ENCODE results near the gene COX6A2. TPM values are rescaled to one million over a fixed set of nuclear protein-coding genes. Genes with fewer than 3 reads are reported as not detected.

The COX6A2 gene
- total RNA-seq, 3 donors from 2014 or later = 0.80 TPM; not detected in 2

DNA sequence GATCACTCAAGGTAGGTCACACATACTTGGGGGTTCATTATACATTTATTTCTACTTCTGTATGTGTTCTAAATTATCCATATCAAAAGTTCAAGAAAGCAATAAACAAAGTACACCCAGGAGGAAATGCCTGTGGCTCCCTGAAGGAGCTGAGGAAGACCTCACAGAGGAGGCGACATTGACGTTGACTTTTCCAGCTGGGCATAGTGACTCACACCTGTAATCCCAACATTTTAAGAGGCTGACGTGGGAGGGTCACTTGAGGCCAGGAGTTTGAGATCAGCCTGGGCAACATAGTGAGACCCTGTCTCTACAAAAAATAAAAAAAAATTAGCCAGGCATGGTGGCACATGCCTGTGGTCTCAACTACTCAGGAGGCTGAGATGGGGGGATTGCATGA, 18.7 kb downstream of the COX6A2 start:
- Histone ChIP-seq H3K9me3 (no peaks in the 10 kb centered on the region), H3K4me1 (ENCODE audit: low read depth) (no peaks in the 10 kb centered on the region), H3K36me3 (ENCODE audit: low read depth) (no peaks in the 10 kb centered on the region), H3K4me3 (no peak overlapping the region)
- intact Hi-C loops (cut with DNase I, micrococcal nuclease) = no loop called here
- TF ChIP-seq, protein P1, sequence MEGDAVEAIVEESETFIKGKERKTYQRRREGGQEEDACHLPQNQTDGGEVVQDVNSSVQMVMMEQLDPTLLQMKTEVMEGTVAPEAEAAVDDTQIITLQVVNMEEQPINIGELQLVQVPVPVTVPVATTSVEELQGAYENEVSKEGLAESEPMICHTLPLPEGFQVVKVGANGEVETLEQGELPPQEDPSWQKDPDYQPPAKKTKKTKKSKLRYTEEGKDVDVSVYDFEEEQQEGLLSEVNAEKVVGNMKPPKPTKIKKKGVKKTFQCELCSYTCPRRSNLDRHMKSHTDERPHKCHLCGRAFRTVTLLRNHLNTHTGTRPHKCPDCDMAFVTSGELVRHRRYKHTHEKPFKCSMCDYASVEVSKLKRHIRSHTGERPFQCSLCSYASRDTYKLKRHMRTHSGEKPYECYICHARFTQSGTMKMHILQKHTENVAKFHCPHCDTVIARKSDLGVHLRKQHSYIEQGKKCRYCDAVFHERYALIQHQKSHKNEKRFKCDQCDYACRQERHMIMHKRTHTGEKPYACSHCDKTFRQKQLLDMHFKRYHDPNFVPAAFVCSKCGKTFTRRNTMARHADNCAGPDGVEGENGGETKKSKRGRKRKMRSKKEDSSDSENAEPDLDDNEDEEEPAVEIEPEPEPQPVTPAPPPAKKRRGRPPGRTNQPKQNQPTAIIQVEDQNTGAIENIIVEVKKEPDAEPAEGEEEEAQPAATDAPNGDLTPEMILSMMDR (IDR thresholded peaks at IDR 0.05) = no peak
- DNase-seq (no peak), ATAC-seq (no peak)

DNA sequence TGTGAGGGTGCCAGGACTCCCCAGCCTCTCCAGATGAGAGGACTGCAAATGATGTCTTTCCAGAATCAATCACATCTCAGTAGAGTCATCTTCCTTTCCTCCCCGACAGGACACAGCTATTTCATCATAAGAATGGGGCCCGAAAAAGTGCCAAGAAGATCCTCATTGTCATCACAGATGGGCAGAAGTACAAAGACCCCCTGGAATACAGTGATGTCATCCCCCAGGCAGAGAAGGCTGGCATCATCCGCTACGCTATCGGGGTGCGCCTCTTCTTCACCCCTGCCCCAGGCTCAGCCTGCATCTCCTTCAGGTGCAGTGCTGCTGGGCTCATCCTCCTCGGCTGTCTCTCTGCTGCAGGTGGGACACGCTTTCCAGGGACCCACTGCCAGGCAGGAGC, 20.8 kb downstream of the COX6A2 start:
- ATAC-seq = no peak
- H3K36me3 ChIP-seq (ENCODE audit: low read depth) = no peaks in the 10 kb centered on the region
- no peak overlapping the region for H3K4me3 ChIP-seq
- H3K4me1 ChIP-seq (ENCODE audit: low read depth) = no peaks in the 10 kb centered on the region
- H3K9me3 ChIP-seq = no peaks in the 10 kb centered on the region
- DNase-seq = no peak
- intact Hi-C loops (cut with DNase I, micrococcal nuclease) = no loop called here
- TF ChIP-seq, protein P1 (IDR thresholded peaks at IDR 0.05) = no peak

DNA sequence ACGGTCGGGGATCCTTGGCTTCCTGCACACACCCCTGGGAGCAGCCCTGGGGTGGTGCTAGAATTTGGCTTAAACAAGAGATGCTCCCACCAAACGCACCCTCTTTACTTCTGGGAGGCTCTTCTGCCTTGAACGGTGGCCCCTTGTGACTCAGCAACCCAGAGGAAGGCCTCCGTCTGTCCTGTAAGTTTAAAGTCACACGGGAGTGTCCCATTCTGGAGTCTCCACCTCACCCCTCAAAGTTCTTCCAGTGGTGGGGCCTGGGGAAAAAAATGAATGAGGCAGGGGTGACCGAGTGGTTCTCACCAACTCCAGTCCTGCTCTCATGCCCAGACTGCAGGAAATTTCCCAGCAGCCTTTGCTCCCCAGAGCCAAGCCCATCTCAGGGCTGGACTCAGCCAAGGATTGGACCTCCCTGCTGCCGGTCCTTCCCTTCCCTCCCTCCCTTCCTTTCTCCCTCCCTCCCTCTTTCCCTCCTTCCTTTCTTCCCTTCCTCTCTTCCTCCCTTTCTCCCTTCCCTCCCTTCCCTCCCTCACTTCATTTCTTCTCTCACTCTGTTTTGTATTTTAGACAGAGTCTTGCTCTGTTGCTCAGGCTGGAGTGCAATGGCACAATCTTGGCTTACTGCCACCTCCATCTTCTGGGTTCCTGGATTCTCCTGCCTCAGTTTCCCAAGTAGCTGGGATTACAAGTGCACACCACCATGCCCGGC, 23.7 kb downstream of the COX6A2 start:
- DNase-seq (no peak), ATAC-seq (no peak)
- intact Hi-C loops (cut with DNase I, micrococcal nuclease) = no loop called here

DNA sequence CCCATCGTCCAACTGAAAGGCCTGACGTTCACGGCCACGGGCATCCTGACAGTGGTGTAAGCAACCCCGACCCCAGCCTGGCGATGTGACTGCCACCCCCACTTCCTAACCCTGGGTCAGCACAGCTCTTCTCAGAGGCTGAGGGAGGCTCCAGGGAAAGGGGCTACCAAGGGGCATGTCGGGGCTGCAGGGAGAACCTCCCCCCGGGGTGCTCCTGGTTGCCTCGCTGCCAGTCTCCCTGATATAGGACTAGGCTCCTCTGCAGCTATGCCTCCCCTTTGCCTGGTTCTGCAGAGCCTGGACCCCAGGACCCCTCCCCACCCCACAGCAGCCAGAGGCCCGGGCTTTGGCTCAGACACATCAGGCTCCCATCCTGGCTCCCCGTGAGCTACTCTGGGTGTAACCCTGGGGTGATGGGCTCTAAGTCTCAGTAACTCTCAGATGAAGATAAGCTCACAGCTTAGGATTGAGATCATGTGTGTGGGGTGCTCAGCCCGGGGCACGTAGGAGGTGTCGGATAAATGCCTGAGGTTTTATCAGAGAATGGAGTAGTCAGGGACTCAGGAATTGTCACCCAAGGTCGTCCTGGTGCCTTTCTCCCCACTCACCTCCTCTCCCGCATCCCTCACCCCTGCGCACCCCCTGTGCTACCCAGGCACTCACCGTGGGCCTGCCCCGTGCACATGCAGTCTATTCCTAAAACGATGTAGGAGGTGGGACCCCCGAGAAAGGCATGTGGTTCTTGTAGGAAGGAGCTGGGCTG, 24.4 kb downstream of the COX6A2 start:
- intact Hi-C loops (cut with DNase I, micrococcal nuclease) = no loop called here
- DNase-seq (no peak), ATAC-seq (no peak)
- Histone ChIP-seq H3K4me1 (ENCODE audit: low read depth) (no peaks in the 10 kb centered on the region), H3K4me3 (no peak overlapping the region), H3K9me3 (no peaks in the 10 kb centered on the region), H3K36me3 (ENCODE audit: low read depth) (no peaks in the 10 kb centered on the region)
- TF ChIP-seq, protein P1 (IDR thresholded peaks at IDR 0.05) = no peak

More for the DNA sequence above, 23.7 kb downstream of the COX6A2 start:
- no peaks in the 10 kb centered on the region for H3K9me3 ChIP-seq
- H3K4me1 ChIP-seq (ENCODE audit: low read depth) = no peaks in the 10 kb centered on the region
- TF ChIP-seq, protein P1 (IDR thresholded peaks at IDR 0.05) = no peak
- no peak overlapping the region for H3K4me3 ChIP-seq
- no peaks in the 10 kb centered on the region for H3K36me3 ChIP-seq (ENCODE audit: low read depth)

DNA sequence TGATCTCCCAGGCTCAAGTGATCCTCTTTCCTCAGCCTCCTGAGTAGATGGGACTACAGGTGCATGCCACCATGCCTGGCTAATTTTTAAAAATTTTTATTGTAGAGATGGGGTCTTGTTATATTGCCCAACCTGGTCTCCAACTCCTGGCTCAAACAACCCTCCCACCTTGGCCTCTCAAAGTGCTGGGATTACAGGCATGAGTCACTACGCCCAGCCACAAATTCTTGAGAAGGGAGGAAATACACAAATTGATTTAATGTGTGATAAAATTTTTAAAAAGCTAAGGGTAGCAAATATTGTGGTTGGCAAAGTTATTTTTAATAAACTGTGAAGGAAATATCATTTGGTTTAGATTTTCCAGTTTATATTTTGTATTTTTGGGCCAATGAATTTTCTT, 25.5 kb downstream of the COX6A2 start:
- TF ChIP-seq, protein P1 (IDR thresholded peaks at IDR 0.05) = no peak
- no peaks in the 10 kb centered on the region for H3K4me1 ChIP-seq (ENCODE audit: low read depth)
- intact Hi-C loops (cut with DNase I, micrococcal nuclease) = no loop called here
- ATAC-seq = no peak
- no peak overlapping the region for H3K4me3 ChIP-seq
- DNase-seq = no peak
- no peaks in the 10 kb centered on the region for H3K9me3 ChIP-seq
- H3K36me3 ChIP-seq (ENCODE audit: low read depth) = no peaks in the 10 kb centered on the region

Measured in mucosa of descending colon (tissue), 3 donors.